ENCODE results near the gene VAX1. TPM values are rescaled to one million over a fixed set of nuclear protein-coding genes. Genes with fewer than 3 reads are reported as not detected.

The VAX1 gene
- total and polyA plus RNA-seq, 2 donors (not counting 3 experiments of a cell fraction or from before 2014, with no cell fraction given): not detected

- CTCF ChIA-PET: interaction anchor here (0.6 to 7.4 kb wide), 21 partner anchors 7 to 1438 kb away, joined by 3 to 238 read pairs (median 9); partner anchors contain the start of genes ENO4 and VAX1
- peak overlapping the region; percentile 31 for H2AFZ ChIP-seq (ENCODE audit: low read depth, low read length)
- H3K9me3 ChIP-seq (replicated peaks; ENCODE audit: control insufficient read depth, insufficient read depth, low read length): no peaks in the 10 kb centered on the region
- intact Hi-C loops (cut with micrococcal nuclease): loop anchor here (2.0 to 5.0 kb wide), 4 partner anchors 29 to 369 kb away; no protein-coding TSS in a partner anchor
- POLR2A ChIA-PET: interaction anchor here (1.2 kb wide), 1 partner anchor 369 kb away, joined by 3 read pairs; no protein-coding TSS in a partner anchor
- H3K4me1 ChIP-seq (ENCODE audit: control insufficient read depth, extremely low read depth, insufficient read depth, low read length): peaks cover 3% of the 10 kb centered on the region
- no peak overlapping the region for H3K4me2 ChIP-seq (ENCODE audit: insufficient read depth, low read length)
- H4K20me1 ChIP-seq (replicated peaks; ENCODE audit: control insufficient read depth, extremely low read depth, insufficient read depth, low read length): no peaks in the 10 kb centered on the region
- no peaks in the 10 kb centered on the region for H3K9me1 ChIP-seq (replicated peaks; ENCODE audit: control insufficient read depth, extremely low read depth, insufficient read depth, low read length)
- H3K4me3 ChIP-seq (replicated peaks in 1 of 3; ENCODE audit: insufficient read depth in 1 of 3, low read depth in 1 of 3, low read length in 3 of 3): no peak overlapping the region
- DNase-seq (ENCODE audit: low read depth, low spot score) (peak; percentile 51), FAIRE-seq (peak; percentile 87)
- TF ChIP-seq, protein P1, sequence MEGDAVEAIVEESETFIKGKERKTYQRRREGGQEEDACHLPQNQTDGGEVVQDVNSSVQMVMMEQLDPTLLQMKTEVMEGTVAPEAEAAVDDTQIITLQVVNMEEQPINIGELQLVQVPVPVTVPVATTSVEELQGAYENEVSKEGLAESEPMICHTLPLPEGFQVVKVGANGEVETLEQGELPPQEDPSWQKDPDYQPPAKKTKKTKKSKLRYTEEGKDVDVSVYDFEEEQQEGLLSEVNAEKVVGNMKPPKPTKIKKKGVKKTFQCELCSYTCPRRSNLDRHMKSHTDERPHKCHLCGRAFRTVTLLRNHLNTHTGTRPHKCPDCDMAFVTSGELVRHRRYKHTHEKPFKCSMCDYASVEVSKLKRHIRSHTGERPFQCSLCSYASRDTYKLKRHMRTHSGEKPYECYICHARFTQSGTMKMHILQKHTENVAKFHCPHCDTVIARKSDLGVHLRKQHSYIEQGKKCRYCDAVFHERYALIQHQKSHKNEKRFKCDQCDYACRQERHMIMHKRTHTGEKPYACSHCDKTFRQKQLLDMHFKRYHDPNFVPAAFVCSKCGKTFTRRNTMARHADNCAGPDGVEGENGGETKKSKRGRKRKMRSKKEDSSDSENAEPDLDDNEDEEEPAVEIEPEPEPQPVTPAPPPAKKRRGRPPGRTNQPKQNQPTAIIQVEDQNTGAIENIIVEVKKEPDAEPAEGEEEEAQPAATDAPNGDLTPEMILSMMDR (IDR thresholded peaks at IDR 0.05; ENCODE audit: extremely low read depth in 1 of 2, insufficient read depth in 1 of 2, low read depth in 1 of 2, low read length in 2 of 2): peak; percentile 73 to 92
- TF ChIP-seq MYC (IDR thresholded peaks at IDR 0.05; ENCODE audit: low read depth, low read length) (no peak), MAX (IDR thresholded peaks at IDR 0.05; ENCODE audit: insufficient read depth, insufficient read length) (no peak), POLR2A (IDR thresholded peaks at IDR 0.05; ENCODE audit: low read depth, low read length) (no peak), GATA2 (IDR thresholded peaks at IDR 0.05; ENCODE audit: insufficient read depth, insufficient read length, low read depth, low read length) (no peak), JUN (IDR thresholded peaks at IDR 0.05; ENCODE audit: borderline replicate concordance, insufficient read depth, insufficient read length, low read depth) (no peak), POLR2AphosphoS5 (IDR thresholded peaks at IDR 0.05; ENCODE audit: insufficient read depth, low read depth, low read length) (no peak), EZH2 (IDR thresholded peaks at IDR 0.05; ENCODE audit: borderline replicate concordance, low read depth, low read length, severe bottlenecking) (peak; percentile 84), FOS (IDR thresholded peaks at IDR 0.05; ENCODE audit: borderline replicate concordance, insufficient read depth, low read length) (no peak)
- no TSS peak for BruUV-seq (replicated peaks)
- no peaks in the 10 kb centered on the region for H3K36me3 ChIP-seq (ENCODE audit: control insufficient read depth in 2 of 2, extremely low read depth in 1 of 2, insufficient read depth in 2 of 2, low read length in 2 of 2)
- H3K79me2 ChIP-seq (ENCODE audit: control insufficient read depth, insufficient read depth, low read length): no peaks in the 10 kb centered on the region
- dilution Hi-C loops (cut with MboI; ENCODE audit: extremely low pct_ligation_motif_present, low sequenced_read_pairs): loop anchor here (25.0 kb wide), 1 partner anchor 353 kb away; no protein-coding TSS in a partner anchor
- H3K27me3 ChIP-seq (ENCODE audit: control insufficient read depth in 2 of 2, insufficient read depth in 2 of 2, low read length in 2 of 2): peaks cover 88 to 95% of the 10 kb centered on the region in 2 experiments
- H3K9ac ChIP-seq (replicated peaks; ENCODE audit: extremely low read depth, insufficient read depth, low read length): no peak overlapping the region
- no peak overlapping the region for H3K27ac ChIP-seq (ENCODE audit: insufficient read depth, low read depth, low read length)
These were observed 27.7 kb upstream of the VAX1 start for GRCh38 chr10:117165538-117166417.
